Measurements from ENCODE around the gene SYNE1.

DNA sequence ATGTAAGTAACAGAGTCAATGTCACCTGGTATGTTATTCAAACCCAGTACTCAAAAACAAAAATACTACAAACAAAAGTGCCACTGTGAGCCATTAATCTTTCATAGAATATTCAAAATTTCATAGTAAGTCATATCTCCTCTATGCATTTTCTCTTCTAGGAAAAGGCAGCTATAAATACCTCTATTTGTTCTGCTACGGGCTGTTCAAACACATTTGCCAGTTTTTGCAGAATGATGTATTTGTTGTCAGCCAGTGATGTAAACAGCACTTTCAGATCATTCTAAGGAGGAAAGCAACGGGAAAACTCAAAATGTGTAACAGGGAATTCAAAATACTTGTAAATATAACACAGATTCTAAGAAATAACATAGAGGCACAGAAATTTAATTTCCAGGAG is 388.2 kb downstream of the SYNE1 start:
- TF ChIP-seq TAF1 (IDR thresholded peaks at IDR 0.05; ENCODE audit: low read depth), result no peak
- TF ChIP-seq SMC3 (conservative IDR thresholded peaks at IDR 0.05; ENCODE audit: poor library complexity), result no peak
- TF ChIP-seq RAD21 (conservative IDR thresholded peaks at IDR 0.05), result no peak
- TF ChIP-seq, protein P1, sequence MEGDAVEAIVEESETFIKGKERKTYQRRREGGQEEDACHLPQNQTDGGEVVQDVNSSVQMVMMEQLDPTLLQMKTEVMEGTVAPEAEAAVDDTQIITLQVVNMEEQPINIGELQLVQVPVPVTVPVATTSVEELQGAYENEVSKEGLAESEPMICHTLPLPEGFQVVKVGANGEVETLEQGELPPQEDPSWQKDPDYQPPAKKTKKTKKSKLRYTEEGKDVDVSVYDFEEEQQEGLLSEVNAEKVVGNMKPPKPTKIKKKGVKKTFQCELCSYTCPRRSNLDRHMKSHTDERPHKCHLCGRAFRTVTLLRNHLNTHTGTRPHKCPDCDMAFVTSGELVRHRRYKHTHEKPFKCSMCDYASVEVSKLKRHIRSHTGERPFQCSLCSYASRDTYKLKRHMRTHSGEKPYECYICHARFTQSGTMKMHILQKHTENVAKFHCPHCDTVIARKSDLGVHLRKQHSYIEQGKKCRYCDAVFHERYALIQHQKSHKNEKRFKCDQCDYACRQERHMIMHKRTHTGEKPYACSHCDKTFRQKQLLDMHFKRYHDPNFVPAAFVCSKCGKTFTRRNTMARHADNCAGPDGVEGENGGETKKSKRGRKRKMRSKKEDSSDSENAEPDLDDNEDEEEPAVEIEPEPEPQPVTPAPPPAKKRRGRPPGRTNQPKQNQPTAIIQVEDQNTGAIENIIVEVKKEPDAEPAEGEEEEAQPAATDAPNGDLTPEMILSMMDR (IDR thresholded peaks at IDR 0.05; ENCODE audit: poor library complexity, severe bottlenecking), result no peak
- no peak for TF ChIP-seq EP300 (conservative IDR thresholded peaks at IDR 0.05; ENCODE audit: poor library complexity, severe bottlenecking)
- no peak for TF ChIP-seq EZH2 (IDR thresholded peaks at IDR 0.05; ENCODE audit: borderline replicate concordance, insufficient read depth, low read length, poor library complexity, severe bottlenecking)
